ENCODE measurements around the gene ERFL. TPM values are rescaled to one million over a fixed set of nuclear protein-coding genes. Genes with fewer than 3 reads are reported as not detected.
A peak's percentile ranks its signal among the peaks of the same experiment; 100 is the strongest.

ERFL gene
- total RNA-seq, 4 donors from 2014 or later = 0.94 to 1.7 (median 1.7) TPM; not detected in 1

DNA sequence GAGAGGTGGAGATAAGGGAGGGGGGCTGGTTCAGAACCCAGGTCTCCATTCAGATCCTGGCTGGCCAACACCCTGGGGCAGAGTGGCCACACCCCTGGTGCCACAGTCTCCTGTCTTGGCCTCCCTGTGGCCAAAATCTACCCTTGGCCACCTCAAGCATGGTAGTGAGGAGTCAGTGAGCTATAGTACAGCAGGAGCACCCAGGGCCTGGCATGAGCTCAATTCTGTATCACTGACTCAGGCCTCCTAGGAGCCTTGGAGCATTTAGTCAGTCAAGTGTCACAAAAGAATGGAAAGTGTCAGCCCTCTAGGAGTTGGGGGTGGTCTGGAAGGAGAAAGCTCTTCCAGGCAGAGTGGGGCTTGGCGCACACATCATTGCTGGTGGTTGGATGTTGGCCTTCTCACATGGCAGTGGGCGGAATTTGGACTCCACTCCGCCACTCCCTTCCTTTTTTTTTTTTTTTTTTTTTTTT lies 57.8 kb downstream of the ERFL start:
- peak overlapping the region; percentile 62 to 98 (median 67) for H3K27ac ChIP-seq
- no peak for TF ChIP-seq POLR2A (IDR thresholded peaks at IDR 0.05)
- TF ChIP-seq, protein P1, sequence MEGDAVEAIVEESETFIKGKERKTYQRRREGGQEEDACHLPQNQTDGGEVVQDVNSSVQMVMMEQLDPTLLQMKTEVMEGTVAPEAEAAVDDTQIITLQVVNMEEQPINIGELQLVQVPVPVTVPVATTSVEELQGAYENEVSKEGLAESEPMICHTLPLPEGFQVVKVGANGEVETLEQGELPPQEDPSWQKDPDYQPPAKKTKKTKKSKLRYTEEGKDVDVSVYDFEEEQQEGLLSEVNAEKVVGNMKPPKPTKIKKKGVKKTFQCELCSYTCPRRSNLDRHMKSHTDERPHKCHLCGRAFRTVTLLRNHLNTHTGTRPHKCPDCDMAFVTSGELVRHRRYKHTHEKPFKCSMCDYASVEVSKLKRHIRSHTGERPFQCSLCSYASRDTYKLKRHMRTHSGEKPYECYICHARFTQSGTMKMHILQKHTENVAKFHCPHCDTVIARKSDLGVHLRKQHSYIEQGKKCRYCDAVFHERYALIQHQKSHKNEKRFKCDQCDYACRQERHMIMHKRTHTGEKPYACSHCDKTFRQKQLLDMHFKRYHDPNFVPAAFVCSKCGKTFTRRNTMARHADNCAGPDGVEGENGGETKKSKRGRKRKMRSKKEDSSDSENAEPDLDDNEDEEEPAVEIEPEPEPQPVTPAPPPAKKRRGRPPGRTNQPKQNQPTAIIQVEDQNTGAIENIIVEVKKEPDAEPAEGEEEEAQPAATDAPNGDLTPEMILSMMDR (IDR thresholded peaks at IDR 0.05) = no peak

DNA sequence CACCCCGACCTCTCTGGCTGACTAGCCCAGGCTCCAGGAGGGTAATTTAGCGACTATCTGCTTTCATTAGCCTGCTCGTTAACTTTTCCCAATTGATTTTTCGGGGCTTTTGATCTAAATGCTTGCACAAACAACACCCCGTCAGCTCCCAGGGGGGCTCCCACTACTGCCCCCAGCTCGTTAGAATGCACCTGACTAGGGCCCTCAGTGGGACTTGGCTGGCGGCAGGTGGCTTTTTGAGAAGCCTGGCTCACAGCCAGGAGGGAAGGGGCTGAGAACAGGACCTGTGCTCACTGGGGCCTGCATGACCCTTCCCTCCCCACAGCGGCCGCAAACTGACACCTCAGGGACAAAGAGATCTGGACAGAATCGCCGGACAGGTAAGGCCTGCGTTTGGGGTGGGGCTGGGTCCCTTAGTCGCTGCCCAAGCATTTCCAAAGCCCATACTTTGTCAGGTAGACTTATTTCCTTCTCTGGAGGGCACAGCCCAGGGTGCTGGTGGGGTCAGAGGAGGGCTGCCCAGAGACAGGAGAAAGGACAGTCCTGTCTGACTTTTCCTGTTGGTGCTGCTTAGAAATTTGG lies 58.8 kb downstream of the ERFL start:
- Histone ChIP-seq H3K9me3 (no peaks in the 10 kb centered on the region), H3K4me1 (peaks cover 3 to 64% (median 45%) of the 10 kb centered on the region in 4 donors), H3K27ac (peak overlapping the region; percentile 15 to 98 (median 54)), H3K36me3 (peaks cover 0 to 40% (median 0%) of the 10 kb centered on the region in 3 donors), H3K4me3 (no peak overlapping the region), H3K27me3 (no peaks in the 10 kb centered on the region)
- no peak for TF ChIP-seq POLR2A (IDR thresholded peaks at IDR 0.05)
- TF ChIP-seq, protein P1 (IDR thresholded peaks at IDR 0.05) = no peak
- DNase-seq = no peak

More for the DNA sequence above, 57.8 kb downstream of the ERFL start:
- H3K36me3 ChIP-seq = peaks cover 0 to 30% (median 0%) of the 10 kb centered on the region in 3 donors
- H3K27me3 ChIP-seq = no peaks in the 10 kb centered on the region
- no peak overlapping the region for H3K4me3 ChIP-seq
- no peak for DNase-seq
- peaks cover 3 to 61% (median 50%) of the 10 kb centered on the region in 4 donors for H3K4me1 ChIP-seq
- no peaks in the 10 kb centered on the region for H3K9me3 ChIP-seq

DNA sequence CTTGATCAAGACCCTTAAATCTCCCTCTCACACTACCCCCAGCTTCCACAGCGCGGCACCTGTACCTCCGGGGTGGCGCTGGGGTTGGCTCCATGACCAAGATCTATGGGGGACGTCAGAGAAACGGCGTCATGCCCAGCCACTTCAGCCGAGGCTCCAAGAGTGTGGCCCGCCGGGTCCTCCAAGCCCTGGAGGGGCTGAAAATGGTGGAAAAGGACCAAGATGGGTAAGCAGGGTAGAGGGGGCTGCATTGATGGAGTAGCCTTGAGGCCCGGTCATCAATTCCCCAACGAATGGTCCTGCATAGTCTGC lies 59.3 kb downstream of the ERFL start:
- DNase-seq = no peak
- Histone ChIP-seq H3K27ac (peak overlapping the region in 3 of 4 donors; percentile 36 to 98 (median 44)), H3K36me3 (peaks cover 0 to 45% (median 0%) of the 10 kb centered on the region in 3 donors), H3K27me3 (no peaks in the 10 kb centered on the region), H3K4me3 (no peak overlapping the region), H3K9me3 (no peaks in the 10 kb centered on the region), H3K4me1 (peaks cover 3 to 69% (median 43%) of the 10 kb centered on the region in 4 donors)
- TF ChIP-seq, protein P1 (IDR thresholded peaks at IDR 0.05) = no peak
- no peak for TF ChIP-seq POLR2A (IDR thresholded peaks at IDR 0.05)

DNA sequence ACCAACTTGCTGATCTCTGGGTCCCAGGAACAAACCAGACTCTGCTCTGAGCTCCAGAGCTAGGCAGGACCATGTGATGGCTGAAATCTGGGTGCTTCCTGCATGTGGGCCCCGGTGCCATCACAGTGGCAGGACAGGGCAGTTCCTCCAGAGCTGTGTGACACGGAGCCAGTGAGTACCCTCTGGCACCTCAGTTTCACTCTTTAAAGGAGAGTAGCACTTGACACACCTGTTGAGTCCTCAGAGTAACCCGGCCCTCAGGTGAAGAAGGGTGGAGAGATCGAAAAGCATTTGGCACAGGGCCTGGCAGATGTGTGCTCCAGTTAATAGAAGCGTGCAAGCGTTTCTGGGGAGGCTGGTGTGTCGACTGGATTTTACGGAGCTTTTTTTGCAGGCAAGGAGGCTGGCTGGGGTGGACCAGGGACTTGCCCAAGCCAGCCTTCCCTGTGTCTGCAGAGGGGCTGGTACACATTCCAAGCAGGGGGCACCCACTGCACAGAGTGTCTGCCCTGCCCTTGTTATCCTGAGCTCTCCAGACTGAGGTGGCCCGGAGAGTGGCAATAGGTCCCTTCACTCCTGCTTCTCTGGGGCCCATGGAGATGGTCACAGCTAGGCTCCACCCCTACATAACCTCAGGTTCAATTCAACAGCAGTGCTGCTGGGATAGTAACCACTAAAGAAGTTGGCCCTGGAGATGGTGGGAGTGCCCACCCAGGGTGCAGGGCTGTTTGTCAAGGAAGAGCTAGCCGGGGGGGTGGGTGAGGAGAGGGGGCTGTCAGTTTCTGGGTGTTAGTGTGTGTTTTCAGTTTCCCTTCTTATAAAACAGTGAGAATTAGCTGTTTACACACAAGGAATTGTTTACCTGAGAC lies 59.9 kb downstream of the ERFL start:
- no peaks in the 10 kb centered on the region for H3K27me3 ChIP-seq
- H3K27ac ChIP-seq = peak overlapping the region in 3 of 4 donors; percentile 36 to 98 (median 68)
- H3K4me1 ChIP-seq = peaks cover 3 to 72% (median 40%) of the 10 kb centered on the region in 4 donors
- TF ChIP-seq POLR2A (IDR thresholded peaks at IDR 0.05) = peak in 1 of 2 donors; percentile 18
- TF ChIP-seq, protein P1 (IDR thresholded peaks at IDR 0.05) = no peak
- H3K9me3 ChIP-seq = no peaks in the 10 kb centered on the region
- no peak overlapping the region for H3K4me3 ChIP-seq
- DNase-seq = no peak
- peaks cover 0 to 51% (median 0%) of the 10 kb centered on the region in 3 donors for H3K36me3 ChIP-seq

DNA sequence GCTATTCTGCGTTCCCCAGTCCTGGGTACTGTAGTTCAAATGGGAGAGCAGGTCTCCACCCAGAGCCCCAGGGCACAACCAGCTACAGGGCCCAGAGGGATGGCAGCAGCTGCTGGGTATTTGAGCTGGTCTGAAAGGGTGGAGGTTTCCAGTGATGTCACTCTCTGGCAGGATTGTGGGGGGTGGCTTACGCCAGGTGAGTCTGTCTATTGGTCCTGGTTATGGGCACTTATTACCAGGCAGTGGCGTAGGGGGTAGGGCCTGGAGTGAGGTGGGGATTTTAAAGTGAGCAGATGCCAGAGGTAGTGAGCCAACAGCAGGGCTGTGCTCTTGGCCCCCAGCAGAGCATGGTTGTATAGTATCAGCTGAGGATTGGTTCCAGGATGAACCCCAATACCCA lies 62.0 kb downstream of the ERFL start:
- TF ChIP-seq, protein P1 (IDR thresholded peaks at IDR 0.05) = no peak
- no peak for TF ChIP-seq POLR2A (IDR thresholded peaks at IDR 0.05)
- Histone ChIP-seq H3K27me3 (no peaks in the 10 kb centered on the region), H3K4me1 (peaks cover 3 to 80% (median 37%) of the 10 kb centered on the region in 4 donors), H3K9me3 (no peaks in the 10 kb centered on the region), H3K4me3 (no peak overlapping the region), H3K36me3 (peaks cover 0 to 63% (median 0%) of the 10 kb centered on the region in 3 donors), H3K27ac (no peak overlapping the region)
- DNase-seq = no peak

Measured in Peyer's patch (tissue), 4 donors.